Measurements from ENCODE around the gene GPBP1. TPM values are rescaled to one million over a fixed set of nuclear protein-coding genes. Genes with fewer than 3 reads are reported as not detected.
A peak's percentile ranks its signal among the peaks of the same experiment; 100 is the strongest.

Gene GPBP1
- total RNA-seq, 2 donors from 2014 or later: 95.8 to 104 TPM

- H3K27me3 Mint-ChIP-seq (ENCODE audit: low read depth): no peaks in the 10 kb centered on the region
These were observed 137.4 kb downstream of the GPBP1 start for GRCh38 chr5:57311251-57311650.

GRCh38 chr5:57311921-57312735 lies 138.3 kb downstream of the GPBP1 start:
- H3K27ac Mint-ChIP-seq: no peak overlapping the region
- no peak overlapping the region for H3K4me3 Mint-ChIP-seq
- no peaks in the 10 kb centered on the region for H3K4me1 Mint-ChIP-seq (ENCODE audit: low read depth)
- peaks cover 0 to 5% of the 10 kb centered on the region in 2 donors for H3K9me3 Mint-ChIP-seq
- DNase-seq (no peak), ATAC-seq (replicated peaks in 1 of 2) (peak in 1 of 2 donors; percentile 43)
- H3K36me3 Mint-ChIP-seq (ENCODE audit: insufficient read depth in 2 of 2): peaks cover 0 to 6% of the 10 kb centered on the region in 2 donors
- no peaks in the 10 kb centered on the region for H3K27me3 Mint-ChIP-seq (ENCODE audit: low read depth)

More at GRCh38 chr5:57311251-57311650, 137.4 kb downstream of the GPBP1 start:
- H3K4me1 Mint-ChIP-seq (ENCODE audit: low read depth): no peaks in the 10 kb centered on the region
- H3K27ac Mint-ChIP-seq: no peak overlapping the region
- DNase-seq (no peak), ATAC-seq (replicated peaks in 1 of 2) (no peak)
- H3K9me3 Mint-ChIP-seq: peaks cover 3 to 8% of the 10 kb centered on the region in 2 donors
- peaks cover 3 to 7% of the 10 kb centered on the region in 2 donors for H3K36me3 Mint-ChIP-seq (ENCODE audit: insufficient read depth in 2 of 2)
- no peak overlapping the region for H3K4me3 Mint-ChIP-seq

- H3K9me3 Mint-ChIP-seq: peaks cover 0 to 4% of the 10 kb centered on the region in 2 donors
- no peak for ATAC-seq (replicated peaks in 1 of 2)
- H3K27ac Mint-ChIP-seq: no peak overlapping the region
- no peaks in the 10 kb centered on the region for H3K27me3 Mint-ChIP-seq (ENCODE audit: low read depth)
- peaks cover 0 to 2% of the 10 kb centered on the region in 2 donors for H3K36me3 Mint-ChIP-seq (ENCODE audit: insufficient read depth in 2 of 2)
- no peaks in the 10 kb centered on the region for H3K4me1 Mint-ChIP-seq (ENCODE audit: low read depth)
- no peak for DNase-seq
- H3K4me3 Mint-ChIP-seq: no peak overlapping the region
These were observed 139.9 kb downstream of the GPBP1 start for GRCh38 chr5:57313716-57314115.

Other genes with a start within 250 kb of the GPBP1 start
- 10 to 100 TPM; 19.5 to 22.2 TPM for gene MIER3, start 221.9 kb upstream of the GPBP1 start, total RNA-seq